HFF-Myc (cell line): ENCODE results near the gene MED28.

Experiments used
- DNase-seq: peaks from one replicate; pipeline ENCODE4 v3.0.0-alpha.2; 2011; ENCODE audit warnings: low read depth; ENCODE audit errors: extremely low read depth
- H3K4me3 ChIP-seq: replicated peaks from 2 replicates; pipeline ENCODE4 v1.5.1; 2011; ENCODE audit warnings: low read depth, mild to moderate bottlenecking, control low read depth, low read length
- TF ChIP-seq, protein P1 (sequence below): IDR thresholded peaks from 2 replicates; pipeline ENCODE4 v1.5.1; 2012; ENCODE audit warnings: mild to moderate bottlenecking, low read depth, low read length, control low read depth; ENCODE audit errors: missing control alignments

Gene MED28

DNA sequence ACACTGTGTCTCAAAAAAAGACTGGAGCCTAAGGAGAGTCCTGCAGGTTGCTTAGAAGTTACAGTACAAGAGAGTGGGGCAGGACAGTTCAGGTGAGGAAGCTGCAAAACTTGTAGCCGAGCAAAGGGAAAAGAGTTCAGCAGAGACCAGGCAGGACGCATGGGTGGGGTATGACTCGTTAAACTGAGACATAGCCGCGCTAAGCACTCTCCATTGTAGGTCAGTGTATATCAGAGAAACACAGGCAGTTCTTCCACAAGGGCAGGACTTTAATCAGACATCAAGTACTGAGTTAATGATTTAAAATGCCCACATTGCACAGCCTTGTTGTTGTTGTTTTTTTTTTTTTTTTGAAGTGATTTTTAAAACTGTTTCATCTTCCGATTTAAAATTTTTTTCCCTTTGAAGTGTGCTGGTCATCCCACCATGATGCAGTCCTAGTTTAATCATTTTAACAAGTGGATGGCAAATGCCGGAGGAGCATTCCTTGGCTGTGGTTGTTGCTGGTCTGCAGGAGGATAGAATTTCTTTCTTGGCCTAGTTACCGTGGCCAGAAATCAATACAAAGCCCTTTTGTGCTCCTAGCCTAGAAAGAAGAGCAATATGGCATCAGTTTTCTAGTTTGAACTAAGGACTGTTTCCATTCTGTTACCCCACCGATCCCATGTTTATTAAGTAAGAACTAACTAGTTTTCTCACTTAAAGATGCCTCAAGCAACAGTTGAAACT lies 27.2 kb upstream of the MED28 start:
- DNase-seq, result no peak
- no peak overlapping the region for H3K4me3 ChIP-seq

DNA sequence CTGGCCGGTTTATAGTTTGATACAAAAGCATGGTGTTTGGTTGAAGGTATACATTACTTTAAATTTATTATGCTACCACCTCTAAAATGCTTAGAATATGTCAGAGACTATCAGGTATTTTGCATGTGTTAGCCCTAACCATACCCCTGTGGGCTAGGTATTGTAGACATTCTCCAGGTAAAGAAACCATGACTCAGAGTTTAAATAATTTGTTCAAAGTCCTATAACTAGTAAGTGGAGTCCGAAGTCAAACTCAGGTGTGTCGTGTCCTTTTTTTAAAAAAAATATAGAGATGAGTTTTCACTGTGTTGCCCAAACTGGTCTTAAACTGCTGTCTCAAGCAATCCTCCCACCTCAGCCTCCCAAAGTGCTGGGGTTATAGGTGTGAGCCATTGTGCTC lies 25.1 kb upstream of the MED28 start:
- TF ChIP-seq, protein P1, sequence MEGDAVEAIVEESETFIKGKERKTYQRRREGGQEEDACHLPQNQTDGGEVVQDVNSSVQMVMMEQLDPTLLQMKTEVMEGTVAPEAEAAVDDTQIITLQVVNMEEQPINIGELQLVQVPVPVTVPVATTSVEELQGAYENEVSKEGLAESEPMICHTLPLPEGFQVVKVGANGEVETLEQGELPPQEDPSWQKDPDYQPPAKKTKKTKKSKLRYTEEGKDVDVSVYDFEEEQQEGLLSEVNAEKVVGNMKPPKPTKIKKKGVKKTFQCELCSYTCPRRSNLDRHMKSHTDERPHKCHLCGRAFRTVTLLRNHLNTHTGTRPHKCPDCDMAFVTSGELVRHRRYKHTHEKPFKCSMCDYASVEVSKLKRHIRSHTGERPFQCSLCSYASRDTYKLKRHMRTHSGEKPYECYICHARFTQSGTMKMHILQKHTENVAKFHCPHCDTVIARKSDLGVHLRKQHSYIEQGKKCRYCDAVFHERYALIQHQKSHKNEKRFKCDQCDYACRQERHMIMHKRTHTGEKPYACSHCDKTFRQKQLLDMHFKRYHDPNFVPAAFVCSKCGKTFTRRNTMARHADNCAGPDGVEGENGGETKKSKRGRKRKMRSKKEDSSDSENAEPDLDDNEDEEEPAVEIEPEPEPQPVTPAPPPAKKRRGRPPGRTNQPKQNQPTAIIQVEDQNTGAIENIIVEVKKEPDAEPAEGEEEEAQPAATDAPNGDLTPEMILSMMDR, result no peak
- no peak for DNase-seq
- H3K4me3 ChIP-seq, result no peak overlapping the region

More for the DNA sequence above, 27.2 kb upstream of the MED28 start:
- TF ChIP-seq, protein P1, result no peak

DNA sequence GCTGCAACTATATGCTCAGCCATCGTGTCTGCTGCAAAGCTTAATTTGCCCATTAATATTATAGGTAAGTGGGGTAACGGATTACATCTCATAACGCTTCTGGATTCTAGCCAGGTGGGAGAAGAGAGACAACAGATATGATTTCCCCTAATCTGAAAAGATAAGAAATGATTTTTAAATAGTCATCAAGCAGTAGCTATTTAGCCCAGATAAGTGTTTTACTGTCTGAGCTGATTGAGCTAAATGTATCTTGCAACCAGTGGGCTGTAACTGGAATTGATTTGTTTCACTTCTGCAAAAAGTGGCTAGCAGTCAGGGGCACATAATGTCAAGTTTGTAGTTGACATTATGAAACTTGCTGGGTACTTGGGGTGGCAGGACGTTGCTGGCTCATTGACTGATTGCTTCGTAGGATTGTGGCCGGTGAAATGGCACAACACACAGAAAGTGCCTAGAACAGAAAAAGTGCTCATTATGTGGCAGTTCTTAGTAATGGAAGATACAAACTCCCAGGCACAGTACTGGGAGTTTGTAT lies 18.9 kb upstream of the MED28 start:
- DNase-seq, result no peak

DNA sequence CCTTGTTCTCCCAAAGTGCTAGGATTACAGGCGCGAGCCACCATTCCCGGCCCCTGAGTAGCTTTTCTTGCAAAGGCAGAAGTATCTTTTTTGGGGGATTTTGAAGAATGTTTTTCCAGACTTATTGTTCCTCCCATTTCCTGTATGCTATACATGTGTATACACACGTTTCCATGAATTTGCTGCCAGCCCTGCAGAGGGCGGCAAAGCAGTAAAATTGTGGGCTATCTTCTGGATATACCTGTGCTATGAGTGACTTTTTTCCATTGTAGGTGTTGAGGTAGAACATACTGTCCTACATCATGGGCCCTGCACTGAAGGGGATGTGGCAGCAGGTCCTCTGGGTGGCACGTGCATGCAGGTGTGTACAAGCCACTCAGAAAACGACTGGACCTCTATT lies 16.9 kb upstream of the MED28 start:
- H3K4me3 ChIP-seq, result no peak overlapping the region
- DNase-seq, result no peak
- TF ChIP-seq, protein P1, result peak; percentile 38

More for the DNA sequence above, 18.9 kb upstream of the MED28 start:
- TF ChIP-seq, protein P1, result no peak
- H3K4me3 ChIP-seq, result no peak overlapping the region

DNA sequence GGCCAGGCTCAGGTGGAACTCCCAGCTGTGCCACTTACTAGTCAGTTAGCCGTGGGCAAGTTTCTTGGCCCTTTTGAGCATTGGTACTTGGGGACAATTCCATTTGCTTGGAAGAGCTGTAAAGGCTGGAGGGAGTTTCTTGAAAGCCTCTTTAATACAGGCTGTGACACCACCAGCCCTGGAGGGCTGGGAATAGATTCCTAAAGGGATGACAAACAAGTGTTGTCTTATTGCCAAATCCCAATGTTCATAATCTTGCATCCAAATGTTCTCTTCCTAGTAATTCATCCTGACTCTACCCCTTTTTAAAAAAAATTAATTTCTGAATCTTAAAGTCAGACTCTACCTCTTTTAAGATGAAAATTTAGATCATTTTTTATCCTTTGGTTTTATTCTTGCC lies 14.6 kb upstream of the MED28 start:
- no peak overlapping the region for H3K4me3 ChIP-seq
- TF ChIP-seq, protein P1, result no peak
- no peak for DNase-seq

DNA sequence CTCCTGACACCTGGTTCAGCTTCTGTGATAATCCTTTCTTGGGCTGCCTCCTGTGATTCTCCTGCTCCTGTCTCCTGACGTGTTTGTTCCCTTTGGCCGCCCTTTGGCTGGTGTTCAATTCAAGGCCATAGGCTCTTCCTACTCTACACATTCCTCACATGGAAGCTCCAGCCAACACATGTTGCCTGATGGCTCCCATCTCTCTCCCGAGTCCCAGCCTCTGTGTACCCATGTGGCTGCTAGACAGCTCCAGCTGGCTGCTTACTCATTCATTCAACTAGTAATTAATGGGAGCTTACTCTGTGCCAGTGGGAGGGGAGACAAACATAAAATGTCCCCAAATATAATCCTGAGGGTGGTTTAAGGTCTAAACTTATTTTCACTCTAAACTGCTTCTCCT lies 9.2 kb upstream of the MED28 start:
- TF ChIP-seq, protein P1, result no peak
- no peak for DNase-seq
- no peak overlapping the region for H3K4me3 ChIP-seq
